HCT116 (cell line): ENCODE results near the gene FBXL14. TPM values are rescaled to one million over a fixed set of nuclear protein-coding genes. Genes with fewer than 3 reads are reported as not detected.

ENCODE experiments used
- ATAC-seq: fragments of 200-7000 bp; cut with Tn5 transposase; 2 replicates; pipeline ENCODE4 v1.9.1; 2020; ENCODE audit warnings: mild to moderate bottlenecking, moderate library complexity
- BruUV-seq: library from RNA; stranded (reverse); fragments of 400-500 nt; replicated peaks from 2 replicates; lab custom pipeline; 2021; lab: Mats Ljungman, UMichigan
- CTCF ChIA-PET: fragments of 300-600 bp; sonication (Branson Sonifier 250); formaldehyde crosslinking; loops from one replicate; lab custom pipeline; 2021; ENCODE audit warnings: antibody characterized with exemption; lab: Charles Lee
- POLR2A ChIA-PET: fragments of 300-600, 350-600 bp; sonication (Branson Sonifier 250); formaldehyde crosslinking; loops from one replicate; lab custom pipeline; 2021; ENCODE audit warnings: antibody characterized with exemption; lab: Charles Lee
- RAD21 ChIA-PET, 2 experiments: fragments of 300-600 bp; sonication (Branson Sonifier 250); formaldehyde crosslinking; loops; one replicate each; lab custom pipeline; 2023; ENCODE audit warnings: low total read pairs in 2 of 2; ENCODE audit not compliant: uncharacterized antibody in 2 of 2, unreplicated experiment in 2 of 2, low non-redundant PET in 1 of 2; lab: Charles Lee
- DNase-seq: peaks from one replicate; pipeline ENCODE4 v3.0.0-alpha.2; 2010; ENCODE audit warnings: low read depth, low spot score
- H2AFZ ChIP-seq: fragments of 200-600 bp; shearing (Covaris generic), sonication (generic); 2 replicates; pipeline ENCODE4 v1.6.1; 2017; ENCODE audit warnings: low read depth, mixed run types, mixed read lengths, antibody characterized with exemption, low read length; ENCODE audit not compliant: poor library complexity, severe bottlenecking
- H3K27ac ChIP-seq: 2 replicates; pipeline ENCODE4 v1.5.1; 2012; ENCODE audit warnings: low read depth, low read length
- H3K27me3 ChIP-seq: fragments of 200-600 bp; sonication (generic); 2 replicates; pipeline ENCODE4 v1.6.1; 2016; ENCODE audit warnings: mixed run types, low read length, mixed read lengths; ENCODE audit not compliant: insufficient read depth
- H3K36me3 ChIP-seq, 2 experiments: fragments of 200-500 bp in 1 of 2; fragments of 200-600 bp in 1 of 2; sonication (Bioruptor generic) in 1 of 2; sonication (generic) in 1 of 2; 2 replicates each; pipeline versions ENCODE4 v1.5.1 to v1.6.1; 2014 to 2016; ENCODE audit warnings: low read length in 2 of 2, inconsistent platforms in 1 of 2, mixed read lengths in 1 of 2, mixed run types in 1 of 2; ENCODE audit not compliant: insufficient read depth in 2 of 2, control insufficient read depth in 1 of 2
- H3K4me1 ChIP-seq, 2 experiments: fragments of 200-600 bp in 1 of 2; sonication (generic) in 1 of 2; 2 replicates each; pipeline versions ENCODE4 v1.5.1 to v1.6.1; 2012 to 2017; ENCODE audit warnings: low read length in 2 of 2, inconsistent platforms in 1 of 2, mild to moderate bottlenecking in 1 of 2, mixed read lengths in 1 of 2, mixed run types in 1 of 2, moderate library complexity in 1 of 2; ENCODE audit not compliant: insufficient read depth in 2 of 2, control insufficient read depth in 1 of 2
- H3K4me2 ChIP-seq: fragments of 200-600 bp; sonication (generic); 2 replicates; pipeline ENCODE4 v1.6.1; 2017; ENCODE audit warnings: mixed run types, low read length, mixed read lengths
- H3K4me3 ChIP-seq, 2 experiments: fragments of 200-600 bp in 1 of 2; sonication (generic) in 1 of 2; replicated peaks in 1 of 2; 2 replicates each; pipeline ENCODE4 v1.5.1; 2011 to 2016; ENCODE audit warnings: low read length in 2 of 2, control low read depth in 1 of 2, low read depth in 1 of 2, mild to moderate bottlenecking in 1 of 2, mixed read lengths in 1 of 2, mixed run types in 1 of 2
- H3K79me2 ChIP-seq: fragments of 200-600 bp; sonication (generic); 2 replicates; pipeline ENCODE4 v1.6.1; 2017; ENCODE audit warnings: mild to moderate bottlenecking, mixed run types, low read length, moderate library complexity, mixed read lengths; ENCODE audit not compliant: insufficient read depth
- H3K9ac ChIP-seq: fragments of 200-600 bp; sonication (generic); 2 replicates; pipeline ENCODE4 v1.6.1; 2016; ENCODE audit warnings: low read length, mixed read lengths
- H3K9me2 ChIP-seq: fragments of 200-600 bp; sonication (generic), shearing (Covaris generic); 2 replicates; pipeline ENCODE4 v1.6.1; 2017; ENCODE audit warnings: mixed run types, mild to moderate bottlenecking, moderate library complexity; ENCODE audit not compliant: insufficient read depth
- H3K9me3 ChIP-seq, 2 experiments: fragments of 200-500 bp in 1 of 2; fragments of 200-600 bp in 1 of 2; sonication (Bioruptor generic) in 1 of 2; sonication (generic) in 1 of 2; 2 replicates each; pipeline ENCODE4 v1.6.1; 2014 to 2017; ENCODE audit warnings: low read length in 2 of 2, mixed read lengths in 2 of 2, inconsistent platforms in 1 of 2, low read depth in 1 of 2, mild to moderate bottlenecking in 1 of 2, mixed run types in 1 of 2, moderate library complexity in 1 of 2; ENCODE audit not compliant: control insufficient read depth in 1 of 2, insufficient read depth in 1 of 2
- H4K20me1 ChIP-seq: fragments of 200-600 bp; sonication (generic), shearing (Covaris generic); 2 replicates; pipeline ENCODE4 v1.6.1; 2017; ENCODE audit warnings: mixed run types, mild to moderate bottlenecking, moderate library complexity; ENCODE audit not compliant: insufficient read depth
- ELF1 ChIP-seq: IDR thresholded peaks from 2 replicates; pipeline ENCODE4 v1.6.1; 2012; ENCODE audit warnings: low read depth, borderline replicate concordance
- EZH2phosphoT487 ChIP-seq: fragments of 200-600 bp; IDR thresholded peaks from 2 replicates; pipeline ENCODE4 v1.6.1; 2018; ENCODE audit warnings: antibody characterized with exemption, borderline replicate concordance
- FOSL1 ChIP-seq: IDR thresholded peaks from 2 replicates; pipeline ENCODE4 v1.6.1; 2012; ENCODE audit warnings: low read depth
- MAX ChIP-seq: IDR thresholded peaks from 2 replicates; pipeline ENCODE4 v1.6.1; 2012
- POLR2AphosphoS5 ChIP-seq: IDR thresholded peaks from 2 replicates; pipeline ENCODE4 v1.6.1; 2011; ENCODE audit warnings: mild to moderate bottlenecking, low read depth, low read length, moderate library complexity
- SIN3A ChIP-seq: IDR thresholded peaks from 2 replicates; pipeline ENCODE4 v1.6.1; 2012; ENCODE audit warnings: low read depth
- ZBTB33 ChIP-seq: IDR thresholded peaks from 2 replicates; pipeline ENCODE4 v1.6.1; 2011; ENCODE audit warnings: mild to moderate bottlenecking, low read length, moderate library complexity; ENCODE audit not compliant: insufficient replicate concordance; ENCODE audit errors: extremely low read depth
- ZNF274 ChIP-seq: fragments of 200-500 bp; sonication (Bioruptor generic); IDR thresholded peaks from 2 replicates; pipeline ENCODE4 v1.6.1; 2014; ENCODE audit warnings: mild to moderate bottlenecking, low read depth, low read length, inconsistent platforms
- intact Hi-C: fragments of 100-400 bp; cut with micrococcal nuclease; formaldehyde crosslinking; loops from 2 replicates; pipeline ENCODE4 v1.10.0; 2022
- total RNA-seq: library from RNA; stranded (reverse); gene quantifications from one replicate; pipeline ENCODE4 v1.2.1, GENCODE V29; 2021; ENCODE audit not compliant: unreplicated experiment

Gene FBXL14
- total RNA-seq, 1 experiment from 2014 or later = 19.0 TPM

GRCh38 chr12:1574865-1575259 is 19.5 kb downstream of the FBXL14 start:
- ATAC-seq (no peak), DNase-seq (no peak)
- H3K4me3 ChIP-seq = no peak overlapping the region
- no peaks in the 10 kb centered on the region for H3K9me2 ChIP-seq
- RAD21 ChIA-PET = no interaction called here
- no peak overlapping the region for H3K4me2 ChIP-seq
- CTCF ChIA-PET = interaction anchor here (1.0 to 5.3 kb wide), 2 partner anchors 8 to 457 kb away, joined by 3 to 41 read pairs; no protein-coding TSS in a partner anchor
- BruUV-seq = no TSS peak
- POLR2A ChIA-PET = no interaction called here
- H3K27ac ChIP-seq = no peak overlapping the region
- no peak overlapping the region for H3K9ac ChIP-seq
- no peaks in the 10 kb centered on the region for H4K20me1 ChIP-seq
- no peaks in the 10 kb centered on the region for H3K9me3 ChIP-seq
- no peaks in the 10 kb centered on the region for H3K4me1 ChIP-seq
- H3K27me3 ChIP-seq = peaks cover 7% of the 10 kb centered on the region; the same call in 1 of the 2 replicates
- no peak overlapping the region for H2AFZ ChIP-seq
- TF ChIP-seq ZBTB33 (no peak), SIN3A (no peak), ZNF274 (no peak), POLR2AphosphoS5 (no peak), FOSL1 (no peak), MAX (no peak), EZH2phosphoT487 (no peak), ELF1 (no peak)
- TF ChIP-seq, all 23 proteins: peak for 0
- H3K36me3 ChIP-seq = no peaks in the 10 kb centered on the region
- no peaks in the 10 kb centered on the region for H3K79me2 ChIP-seq
- intact Hi-C loops = no loop called here
